Coronary artery (tissue), 2 donors: ENCODE results near the gene NEDD8.

Experiments
- DNase-seq: peaks from one replicate; pipeline ENCODE4 v3.0.0-alpha.2; 2017; ENCODE audit warnings: low spot score
- H3K27ac ChIP-seq, 2 donors: fragments of 200-600 bp; sonication (generic); one replicate each; pipeline ENCODE4 v1.5.1; 2016 to 2019
- H3K4me3 ChIP-seq: fragments of 200-600 bp; sonication (generic); 2 replicates; pipeline ENCODE4 v1.5.1; 2016; ENCODE audit warnings: mild to moderate bottlenecking, moderate library complexity
- TF ChIP-seq, protein P1 (sequence below): fragments of 200-600 bp; sonication (generic); IDR thresholded peaks from one replicate; pipeline ENCODE4 v1.5.1; 2019; ENCODE audit warnings: antibody characterized with exemption

NEDD8 gene

DNA sequence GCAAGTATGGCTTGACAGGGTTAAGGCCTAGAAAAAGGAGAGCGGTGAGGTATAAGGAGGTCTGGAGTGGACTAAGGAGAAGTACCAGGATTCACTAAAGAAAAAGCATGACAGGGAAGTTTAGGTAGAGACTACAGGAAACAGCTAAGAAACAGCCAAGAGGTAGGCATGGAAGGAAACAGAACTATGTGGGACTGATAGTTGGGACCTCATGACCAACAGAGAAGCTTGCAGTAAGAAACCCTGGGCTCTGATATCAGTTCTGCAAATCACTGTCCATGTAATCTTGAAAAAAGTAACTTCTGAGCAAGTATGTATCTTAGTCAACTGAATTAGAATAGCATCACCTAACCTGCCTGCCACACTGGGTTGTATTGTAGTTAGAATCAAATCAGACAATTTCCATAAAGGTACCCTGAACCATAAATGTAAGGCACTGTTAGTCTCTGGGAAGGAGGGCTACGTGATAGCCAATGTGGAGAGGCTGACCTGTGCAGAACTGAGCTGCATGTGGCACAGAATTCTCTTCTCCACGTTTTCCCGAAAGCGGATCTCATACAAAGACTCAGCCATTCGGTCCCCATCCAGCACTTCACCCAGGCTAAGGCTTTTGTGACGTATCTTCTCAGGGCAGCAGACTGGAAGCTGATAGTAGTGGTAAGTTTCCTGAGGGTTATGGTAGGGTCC lies 37.8 kb downstream of the NEDD8 start:
- peak overlapping the region; percentile 96 for H3K27ac ChIP-seq
- DNase-seq = no peak
- TF ChIP-seq, protein P1, sequence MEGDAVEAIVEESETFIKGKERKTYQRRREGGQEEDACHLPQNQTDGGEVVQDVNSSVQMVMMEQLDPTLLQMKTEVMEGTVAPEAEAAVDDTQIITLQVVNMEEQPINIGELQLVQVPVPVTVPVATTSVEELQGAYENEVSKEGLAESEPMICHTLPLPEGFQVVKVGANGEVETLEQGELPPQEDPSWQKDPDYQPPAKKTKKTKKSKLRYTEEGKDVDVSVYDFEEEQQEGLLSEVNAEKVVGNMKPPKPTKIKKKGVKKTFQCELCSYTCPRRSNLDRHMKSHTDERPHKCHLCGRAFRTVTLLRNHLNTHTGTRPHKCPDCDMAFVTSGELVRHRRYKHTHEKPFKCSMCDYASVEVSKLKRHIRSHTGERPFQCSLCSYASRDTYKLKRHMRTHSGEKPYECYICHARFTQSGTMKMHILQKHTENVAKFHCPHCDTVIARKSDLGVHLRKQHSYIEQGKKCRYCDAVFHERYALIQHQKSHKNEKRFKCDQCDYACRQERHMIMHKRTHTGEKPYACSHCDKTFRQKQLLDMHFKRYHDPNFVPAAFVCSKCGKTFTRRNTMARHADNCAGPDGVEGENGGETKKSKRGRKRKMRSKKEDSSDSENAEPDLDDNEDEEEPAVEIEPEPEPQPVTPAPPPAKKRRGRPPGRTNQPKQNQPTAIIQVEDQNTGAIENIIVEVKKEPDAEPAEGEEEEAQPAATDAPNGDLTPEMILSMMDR = no peak
- H3K4me3 ChIP-seq = peak overlapping the region; percentile 89

DNA sequence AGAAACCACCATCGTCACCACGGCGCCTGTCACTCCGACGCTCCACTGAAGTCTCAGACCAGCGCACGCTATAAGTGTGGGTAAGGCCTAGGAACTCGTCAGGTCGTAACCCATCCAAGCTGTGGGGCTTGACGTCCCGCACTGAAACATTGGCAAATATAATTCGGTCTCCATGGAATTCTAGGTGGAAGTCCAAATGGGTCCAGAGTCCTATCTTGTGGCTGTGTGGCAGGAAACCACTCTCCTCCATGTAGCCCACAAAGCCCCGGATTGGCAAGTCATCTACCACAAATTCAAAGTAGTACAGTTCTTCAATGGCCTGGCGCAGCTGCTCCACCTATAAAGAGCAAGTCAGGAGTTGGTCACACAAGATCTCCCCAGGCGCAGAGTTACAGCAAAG lies 39.2 kb downstream of the NEDD8 start:
- H3K4me3 ChIP-seq = no peak overlapping the region
- DNase-seq = no peak
- H3K27ac ChIP-seq = no peak overlapping the region
- TF ChIP-seq, protein P1 = no peak

DNA sequence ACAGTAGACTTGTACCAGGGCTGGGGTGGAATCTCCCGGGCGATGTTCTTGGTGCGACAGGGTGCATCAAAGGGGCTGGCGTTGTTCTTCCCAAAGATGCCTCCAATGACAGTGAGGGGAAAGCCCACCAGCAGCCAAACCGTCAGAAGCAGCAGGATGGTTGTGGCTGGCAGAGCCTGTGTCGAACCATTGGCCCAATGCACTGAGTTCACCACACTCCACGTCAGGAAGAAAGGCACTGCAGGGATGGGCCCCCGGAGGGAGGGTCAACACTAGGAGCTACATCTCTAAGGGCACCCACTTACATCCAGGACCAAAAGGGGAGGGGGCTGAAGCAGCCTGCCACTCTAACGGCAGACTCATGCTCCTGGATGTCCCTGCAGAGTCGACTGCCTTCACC lies 41.8 kb downstream of the NEDD8 start:
- TF ChIP-seq, protein P1 = no peak
- no peak for DNase-seq
- no peak overlapping the region for H3K4me3 ChIP-seq
- H3K27ac ChIP-seq = no peak overlapping the region

DNA sequence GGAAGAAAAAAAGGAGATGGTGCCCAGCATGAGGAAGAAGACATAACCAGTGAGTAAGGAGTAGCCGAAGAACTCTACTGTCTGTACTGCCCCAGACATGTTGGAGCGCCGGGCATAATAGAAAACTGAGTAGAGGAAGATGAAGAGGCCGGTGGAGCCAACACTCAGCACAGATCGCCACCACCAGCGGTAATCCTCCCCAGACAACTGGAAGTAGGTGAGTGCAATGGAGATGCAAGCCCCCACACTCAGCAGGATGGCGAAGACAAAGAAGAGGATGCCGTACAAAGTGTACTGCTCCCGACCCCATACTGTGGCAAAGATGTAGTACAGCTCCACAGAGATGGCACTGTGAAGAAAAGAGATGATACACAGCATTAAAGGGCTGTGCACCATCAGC lies 42.7 kb downstream of the NEDD8 start:
- no peak for DNase-seq
- H3K4me3 ChIP-seq = no peak overlapping the region

DNA sequence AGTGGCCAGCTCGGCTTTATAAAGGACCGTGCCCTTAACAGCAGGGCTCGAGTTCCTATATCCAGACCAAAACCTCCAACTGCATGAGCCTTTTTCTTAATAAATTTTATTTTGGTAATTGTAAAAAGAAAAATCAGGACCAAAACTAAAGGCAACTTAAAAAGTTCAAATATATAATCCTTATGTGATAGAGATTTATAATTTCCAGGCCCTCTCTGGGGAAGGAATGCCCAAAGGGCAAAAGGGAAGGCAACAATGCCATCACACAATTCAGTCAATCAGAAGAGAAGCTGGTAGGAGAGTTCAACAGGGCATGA lies 43.1 kb downstream of the NEDD8 start:
- DNase-seq = no peak
- peak overlapping the region in 1 of 2 donors; percentile 88 for H3K27ac ChIP-seq
- TF ChIP-seq, protein P1 = no peak
- H3K4me3 ChIP-seq = peak overlapping the region; percentile 90

More for the DNA sequence above, 42.7 kb downstream of the NEDD8 start:
- H3K27ac ChIP-seq = no peak overlapping the region
- TF ChIP-seq, protein P1 = no peak

DNA sequence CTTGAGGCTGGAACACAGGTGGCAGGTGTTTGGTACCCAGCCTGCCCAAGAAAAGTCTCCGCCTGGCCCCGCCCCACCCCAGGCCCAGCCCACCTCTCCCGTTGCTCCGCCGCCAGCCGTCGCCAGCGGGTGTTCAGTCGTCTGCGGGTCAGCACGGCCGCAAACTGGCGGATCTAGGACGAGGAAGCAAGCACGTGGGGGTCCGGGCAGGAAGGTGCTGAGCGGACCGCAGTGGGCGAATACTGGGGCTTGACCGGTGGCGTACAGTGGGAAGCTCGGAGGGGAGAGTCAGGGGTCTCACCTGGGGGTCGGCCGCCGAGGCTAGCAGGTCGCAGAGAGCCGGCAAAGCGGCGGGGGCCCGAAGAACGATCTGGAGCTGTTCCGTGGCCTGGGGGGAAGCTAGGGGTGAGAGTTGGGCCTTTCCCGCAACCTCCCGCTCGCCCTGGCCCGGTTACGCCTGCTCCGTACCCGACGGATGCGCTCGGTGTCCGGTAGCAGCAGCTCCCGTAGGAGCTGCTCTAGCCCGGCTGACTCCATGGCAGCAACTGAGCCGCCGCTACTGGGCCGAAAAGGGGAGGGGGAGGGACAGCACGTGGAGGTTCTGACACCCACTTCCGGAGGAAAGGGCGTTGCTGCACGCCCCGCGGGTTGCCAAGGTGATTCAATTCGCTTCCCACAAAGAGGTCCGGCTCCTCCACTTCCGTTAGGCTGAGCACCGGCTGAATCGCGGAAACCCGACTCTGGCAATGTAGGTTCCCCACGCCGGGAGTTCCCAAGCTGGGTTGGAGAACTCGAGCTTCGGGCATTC lies 43.7 kb downstream of the NEDD8 start, which contains the start of gene IPO4:
TSS of gene IPO4 (minus strand) at position 566 of the 808 bp plus-strand sequence. CDS start at position 537, 29 bp downstream.
- peak; percentile 98 for DNase-seq
- Histone ChIP-seq H3K27ac (peak within 1 kb of the TSS; percentile 30 to 88), H3K4me3 (peak within 1 kb of the TSS; percentile 90)
- TF ChIP-seq, protein P1 = no peak
